ENCODE measurements around the gene CAPN2.
"Not testable (repeated sequence)": the region's sequence is repeated elsewhere in the genome, so short reads cannot be mapped to it uniquely, and the experiment has no call there.

CAPN2 gene

DNA sequence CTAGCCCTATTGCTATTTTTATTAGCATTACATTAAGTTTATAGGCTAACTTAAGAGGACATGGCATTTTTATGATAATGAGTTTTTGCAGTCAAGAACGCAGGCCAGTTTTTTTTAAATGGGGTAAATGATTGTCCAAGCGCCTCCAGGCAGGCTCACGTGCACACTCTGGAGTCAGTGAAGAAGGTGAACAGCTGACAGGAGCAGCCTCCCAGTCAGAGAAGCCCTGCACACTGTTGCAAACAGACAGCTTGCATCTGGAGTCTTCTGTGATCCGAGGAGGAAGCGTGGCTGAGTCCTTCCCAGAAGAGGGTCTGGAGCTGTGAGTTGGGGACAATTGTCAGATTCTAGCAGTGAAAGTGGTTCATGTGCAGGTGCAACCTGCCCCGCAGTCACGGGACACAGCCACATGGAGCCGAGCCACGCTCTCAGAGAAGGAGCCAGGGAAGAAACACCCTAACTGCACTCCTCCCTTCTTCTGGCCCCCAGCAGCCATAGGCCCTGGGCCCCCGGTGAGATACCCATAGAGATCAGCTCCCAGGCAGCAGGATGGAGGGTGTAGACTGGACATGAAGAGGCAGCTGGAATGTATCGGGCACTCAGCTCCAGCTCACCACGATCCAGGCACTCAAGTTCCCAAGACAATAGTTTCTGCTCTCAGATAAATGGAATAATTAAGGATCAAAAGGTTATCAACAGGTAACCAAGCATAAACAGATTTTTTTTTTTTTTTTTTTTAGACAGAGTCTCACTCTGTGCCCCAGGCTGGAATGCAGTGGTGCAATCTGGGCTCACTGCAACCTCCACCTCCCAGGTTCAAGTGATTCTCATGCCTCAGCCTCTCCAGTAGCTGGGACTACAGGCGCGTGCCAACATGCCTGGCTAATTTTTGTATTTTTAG, 26.4 kb downstream of the CAPN2 start:
- Histone ChIP-seq H3K27me3 (no peaks in the 10 kb centered on the region), H3K36me3 (no peaks in the 10 kb centered on the region)
- TF ChIP-seq, protein P1, sequence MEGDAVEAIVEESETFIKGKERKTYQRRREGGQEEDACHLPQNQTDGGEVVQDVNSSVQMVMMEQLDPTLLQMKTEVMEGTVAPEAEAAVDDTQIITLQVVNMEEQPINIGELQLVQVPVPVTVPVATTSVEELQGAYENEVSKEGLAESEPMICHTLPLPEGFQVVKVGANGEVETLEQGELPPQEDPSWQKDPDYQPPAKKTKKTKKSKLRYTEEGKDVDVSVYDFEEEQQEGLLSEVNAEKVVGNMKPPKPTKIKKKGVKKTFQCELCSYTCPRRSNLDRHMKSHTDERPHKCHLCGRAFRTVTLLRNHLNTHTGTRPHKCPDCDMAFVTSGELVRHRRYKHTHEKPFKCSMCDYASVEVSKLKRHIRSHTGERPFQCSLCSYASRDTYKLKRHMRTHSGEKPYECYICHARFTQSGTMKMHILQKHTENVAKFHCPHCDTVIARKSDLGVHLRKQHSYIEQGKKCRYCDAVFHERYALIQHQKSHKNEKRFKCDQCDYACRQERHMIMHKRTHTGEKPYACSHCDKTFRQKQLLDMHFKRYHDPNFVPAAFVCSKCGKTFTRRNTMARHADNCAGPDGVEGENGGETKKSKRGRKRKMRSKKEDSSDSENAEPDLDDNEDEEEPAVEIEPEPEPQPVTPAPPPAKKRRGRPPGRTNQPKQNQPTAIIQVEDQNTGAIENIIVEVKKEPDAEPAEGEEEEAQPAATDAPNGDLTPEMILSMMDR (IDR thresholded peaks at IDR 0.05; ENCODE audit: low read depth, low read length) = no peak

DNA sequence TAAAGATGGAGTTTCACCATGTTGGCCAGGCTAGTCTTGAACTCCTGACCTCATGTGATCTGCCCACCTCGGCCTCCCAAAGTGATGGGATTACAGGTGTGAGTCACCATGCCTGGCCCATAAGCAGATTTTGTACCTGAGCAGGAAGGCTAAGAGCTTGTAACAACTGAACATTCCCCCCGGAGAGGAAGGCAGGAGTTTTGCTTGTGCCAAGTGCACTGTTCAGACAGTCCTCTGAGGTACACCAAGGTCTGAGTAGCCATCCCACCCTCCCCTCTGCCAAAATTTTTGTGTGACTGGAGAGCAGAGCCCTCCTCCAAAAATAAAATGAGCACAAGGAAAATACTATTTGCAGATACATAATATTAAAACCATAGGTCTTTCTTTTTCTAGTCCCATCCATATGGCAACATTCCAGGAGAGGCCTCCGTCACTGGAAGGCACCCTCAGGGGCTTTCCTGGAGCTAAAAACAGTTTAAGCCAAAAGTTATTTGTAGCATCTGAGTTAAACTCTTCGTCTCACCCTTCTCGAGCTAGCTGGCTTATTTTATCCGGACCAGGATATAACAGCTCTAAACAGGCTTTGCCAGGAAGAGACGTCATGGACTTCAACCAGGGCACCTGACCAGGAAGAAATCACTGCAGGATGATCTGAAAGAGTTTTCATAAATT, 27.2 kb downstream of the CAPN2 start:
- Histone ChIP-seq H3K9me3 (no peaks in the 10 kb centered on the region), H3K4me1 (peaks cover 6% of the 10 kb centered on the region; the same call in 1 of the 2 replicates), H3K36me3 (no peaks in the 10 kb centered on the region), H3K27me3 (no peaks in the 10 kb centered on the region), H3K4me3 (ENCODE audit: low read depth, low read length) (no peak overlapping the region)
- no peak for DNase-seq
- TF ChIP-seq, protein P1 (IDR thresholded peaks at IDR 0.05; ENCODE audit: low read depth, low read length) = no peak

More for the DNA sequence above, 26.4 kb downstream of the CAPN2 start:
- no peak for DNase-seq
- no peaks in the 10 kb centered on the region for H3K9me3 ChIP-seq
- H3K4me1 ChIP-seq = peaks cover 7% of the 10 kb centered on the region; the same call in 1 of the 2 replicates
- H3K4me3 ChIP-seq (ENCODE audit: low read depth, low read length) = no peak overlapping the region

DNA sequence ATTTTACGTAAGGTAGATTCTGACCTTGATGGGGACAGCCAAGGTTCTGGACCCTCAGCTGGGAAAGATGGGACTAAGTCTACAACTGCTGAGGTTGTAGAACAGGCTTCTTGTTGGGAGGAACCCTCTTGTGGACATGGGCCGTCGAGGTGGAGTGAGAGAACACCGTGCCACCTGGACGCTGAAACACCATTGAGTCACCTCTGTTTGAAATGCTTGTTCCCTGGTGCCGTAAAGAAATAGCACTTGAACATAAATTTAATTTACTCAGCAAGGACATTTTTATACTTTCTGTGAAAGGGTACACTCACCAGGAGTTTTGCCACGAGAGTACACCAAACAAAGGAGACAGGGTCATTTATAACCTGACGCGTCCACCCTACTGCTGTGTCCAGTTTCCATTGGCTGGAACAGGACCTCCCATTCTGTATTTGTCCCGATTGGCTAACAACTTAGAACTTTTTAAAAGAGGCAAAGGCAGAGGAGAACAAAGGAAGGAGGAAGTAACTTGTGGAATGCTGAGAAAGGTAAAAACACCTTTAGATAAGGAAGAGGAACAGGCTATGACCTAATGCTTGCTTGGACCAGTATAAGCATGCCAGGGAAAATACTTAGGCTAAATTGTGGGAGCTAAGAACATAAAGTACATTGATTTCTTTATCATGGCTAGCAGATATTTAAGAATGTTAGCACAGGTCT, 27.8 kb downstream of the CAPN2 start:
- not testable (repeated sequence) for H3K36me3 ChIP-seq; H3K4me1 ChIP-seq; H3K4me3 ChIP-seq (ENCODE audit: low read depth, low read length); DNase-seq; H3K9me3 ChIP-seq; H3K27me3 ChIP-seq

DNA sequence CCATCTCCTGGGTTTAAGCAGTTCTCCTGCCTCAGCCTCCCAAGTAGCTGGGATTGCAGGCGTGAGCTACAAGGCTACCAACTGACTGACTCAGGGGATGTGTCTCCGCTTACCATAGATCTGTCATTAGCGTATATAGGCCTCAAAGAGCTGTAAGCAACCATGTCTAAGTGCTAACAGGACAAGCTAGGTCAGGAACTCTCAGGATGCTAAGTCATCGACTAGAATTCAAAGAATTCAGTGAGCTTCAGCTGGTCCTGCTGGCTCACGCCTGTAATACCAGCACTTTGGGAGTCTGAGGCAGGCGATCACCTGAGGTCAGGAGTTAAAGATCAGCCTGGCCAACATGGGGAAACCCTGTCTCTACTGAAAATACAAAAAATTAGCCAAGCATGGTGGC, 29.5 kb downstream of the CAPN2 start:
- H3K36me3 ChIP-seq = peaks cover 3% of the 10 kb centered on the region
- TF ChIP-seq, protein P1 (IDR thresholded peaks at IDR 0.05; ENCODE audit: low read depth, low read length) = no peak

DNA sequence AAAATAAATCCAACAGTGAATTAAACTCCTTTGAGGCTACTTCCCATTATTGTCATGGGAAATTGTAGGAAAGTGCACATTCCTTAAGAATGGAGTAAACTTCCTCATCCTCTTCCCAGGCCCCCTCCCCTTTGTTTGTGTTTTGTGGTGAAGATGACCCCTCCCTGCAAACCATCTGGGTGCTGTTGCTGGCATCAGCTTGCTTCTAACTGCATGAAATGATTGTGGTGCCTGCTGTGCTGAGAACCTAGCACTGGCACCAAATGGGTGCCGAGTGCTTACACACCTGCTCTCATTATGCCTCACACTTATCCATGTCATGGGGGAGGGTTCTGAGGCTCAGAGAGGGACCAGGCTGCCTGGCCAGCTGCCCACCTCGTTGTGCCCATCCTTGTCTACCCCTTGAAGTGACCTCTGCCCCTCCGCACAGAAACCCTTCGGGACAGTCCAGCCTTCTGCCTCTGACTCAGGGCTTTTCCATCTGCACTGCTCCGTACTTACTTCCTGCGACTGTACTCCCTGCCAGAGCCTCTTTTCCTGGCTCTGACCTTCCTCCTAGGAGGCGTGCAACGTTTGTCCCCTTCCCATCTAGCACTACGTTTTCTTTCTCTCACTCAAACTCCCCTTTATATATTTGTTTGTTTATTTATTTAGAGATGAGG, 30.6 kb downstream of the CAPN2 start:
- Histone ChIP-seq H3K27me3 (no peaks in the 10 kb centered on the region), H3K4me1 (peaks cover 6% of the 10 kb centered on the region; the same call in 1 of the 2 replicates), H3K36me3 (peaks cover 3% of the 10 kb centered on the region), H3K4me3 (ENCODE audit: low read depth, low read length) (no peak overlapping the region), H3K9me3 (no peaks in the 10 kb centered on the region)
- no peak for DNase-seq
- TF ChIP-seq, protein P1 (IDR thresholded peaks at IDR 0.05; ENCODE audit: low read depth, low read length) = no peak

More for the DNA sequence above, 29.5 kb downstream of the CAPN2 start:
- no peak for DNase-seq
- H3K27me3 ChIP-seq = no peaks in the 10 kb centered on the region
- H3K4me3 ChIP-seq (ENCODE audit: low read depth, low read length) = no peak overlapping the region
- no peaks in the 10 kb centered on the region for H3K9me3 ChIP-seq
- peaks cover 6% of the 10 kb centered on the region; the same call in 1 of the 2 replicates for H3K4me1 ChIP-seq

DNA sequence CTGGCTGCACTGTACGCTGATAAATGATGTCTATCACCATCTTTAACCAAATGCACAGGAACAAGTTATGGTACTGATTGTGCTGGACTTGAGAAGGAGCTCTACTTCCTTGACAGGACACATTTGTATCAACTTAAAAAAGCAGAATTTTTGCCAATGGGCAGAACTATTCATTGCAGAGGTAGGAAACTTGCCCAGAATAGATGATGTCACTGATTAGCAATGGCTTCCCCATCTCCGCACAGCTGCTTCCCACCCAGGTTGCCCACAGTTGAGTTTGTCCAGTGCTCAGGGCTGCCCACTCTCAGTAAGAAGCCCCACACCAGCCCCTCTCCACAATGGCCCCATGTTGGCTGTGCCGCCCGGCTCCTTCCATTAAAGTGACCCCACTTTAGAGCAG, 33.4 kb downstream of the CAPN2 start:
- TF ChIP-seq, protein P1 (IDR thresholded peaks at IDR 0.05; ENCODE audit: low read depth, low read length) = no peak

More for the DNA sequence above, 33.4 kb downstream of the CAPN2 start:
- no peaks in the 10 kb centered on the region for H3K9me3 ChIP-seq
- H3K27me3 ChIP-seq = no peaks in the 10 kb centered on the region
- peaks cover 3% of the 10 kb centered on the region for H3K36me3 ChIP-seq
- no peak for DNase-seq
- peaks cover 2% of the 10 kb centered on the region for H3K4me1 ChIP-seq
- no peak overlapping the region for H3K4me3 ChIP-seq (ENCODE audit: low read depth, low read length)
